ENCODE results near the gene FAM89B. TPM values are rescaled to one million over a fixed set of nuclear protein-coding genes. Genes with fewer than 3 reads are reported as not detected.

The FAM89B gene
- polyA plus RNA-seq, 1 donor = 37.3 TPM

DNA sequence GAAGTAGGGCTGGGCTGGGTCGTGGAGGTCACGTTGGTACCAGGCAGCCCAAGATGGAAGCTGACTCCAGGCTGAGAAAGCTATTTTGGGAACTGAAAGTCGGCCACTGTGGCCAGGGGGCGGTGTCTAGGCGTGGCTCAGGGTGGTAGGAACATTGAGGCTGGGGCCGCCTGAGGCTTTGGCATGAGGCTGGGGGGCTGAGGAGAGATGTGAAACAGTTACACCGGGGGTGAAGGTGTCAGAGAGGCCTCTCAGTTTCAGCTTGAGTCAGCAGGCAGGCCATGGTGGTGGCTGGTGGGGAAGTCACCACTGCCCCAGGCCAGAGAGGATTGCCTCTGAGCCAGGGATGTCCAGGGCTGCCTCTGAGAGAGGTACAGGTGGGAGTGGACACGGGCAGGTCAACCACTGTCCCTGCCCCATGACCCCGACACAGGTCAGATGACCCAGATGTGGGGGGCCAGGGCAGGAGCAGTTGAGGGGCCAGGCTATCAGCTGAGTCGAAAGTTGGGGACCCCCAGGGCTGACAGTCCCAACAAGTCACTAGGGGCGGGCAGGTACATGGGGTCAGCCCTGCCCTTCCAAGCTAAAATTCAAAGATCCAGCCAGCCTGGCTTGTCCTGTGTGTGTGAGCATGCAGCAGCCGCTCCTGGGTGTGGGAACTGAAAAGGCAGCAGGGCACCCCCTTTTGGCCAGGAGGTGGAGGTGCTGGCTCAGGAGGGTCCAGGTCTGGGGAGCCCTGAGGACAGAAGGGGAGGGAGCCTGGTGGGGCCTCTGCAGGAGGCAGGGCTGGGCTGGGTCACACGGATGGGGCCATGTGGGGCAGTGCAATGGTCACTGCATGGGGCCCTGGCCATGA is 16.1 kb downstream of the FAM89B start:
- no peak for DNase-seq (ENCODE audit: low read depth)

GRCh38 chr11:65589444-65590239 is 17.3 kb downstream of the FAM89B start:
- no peak for DNase-seq (ENCODE audit: low read depth)

DNA sequence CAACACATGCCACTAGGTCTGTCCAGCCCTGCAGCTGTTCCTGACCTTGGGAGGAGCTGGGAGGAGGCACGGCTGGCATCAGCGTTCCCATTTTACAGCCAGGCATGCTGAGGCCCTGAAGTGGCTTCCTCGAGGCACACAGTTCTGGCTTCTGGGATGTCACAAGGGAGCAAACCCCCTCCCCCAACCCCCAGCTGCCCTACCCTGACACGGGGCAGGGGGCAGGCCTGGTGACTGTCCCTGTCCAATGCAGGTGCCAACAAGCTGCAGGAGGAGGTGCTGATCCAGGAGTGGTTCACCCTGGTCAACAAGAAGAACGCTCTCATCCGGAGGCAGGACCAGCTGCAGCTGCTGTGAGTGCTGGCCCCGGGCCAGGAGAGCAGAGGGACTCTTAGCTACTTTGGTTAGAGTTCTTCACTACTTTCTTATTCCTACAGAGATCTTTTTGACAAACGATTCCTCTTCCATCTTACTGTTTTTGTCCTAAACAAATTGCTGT is 18.0 kb downstream of the FAM89B start:
- DNase-seq (ENCODE audit: low read depth) = no peak

DNA sequence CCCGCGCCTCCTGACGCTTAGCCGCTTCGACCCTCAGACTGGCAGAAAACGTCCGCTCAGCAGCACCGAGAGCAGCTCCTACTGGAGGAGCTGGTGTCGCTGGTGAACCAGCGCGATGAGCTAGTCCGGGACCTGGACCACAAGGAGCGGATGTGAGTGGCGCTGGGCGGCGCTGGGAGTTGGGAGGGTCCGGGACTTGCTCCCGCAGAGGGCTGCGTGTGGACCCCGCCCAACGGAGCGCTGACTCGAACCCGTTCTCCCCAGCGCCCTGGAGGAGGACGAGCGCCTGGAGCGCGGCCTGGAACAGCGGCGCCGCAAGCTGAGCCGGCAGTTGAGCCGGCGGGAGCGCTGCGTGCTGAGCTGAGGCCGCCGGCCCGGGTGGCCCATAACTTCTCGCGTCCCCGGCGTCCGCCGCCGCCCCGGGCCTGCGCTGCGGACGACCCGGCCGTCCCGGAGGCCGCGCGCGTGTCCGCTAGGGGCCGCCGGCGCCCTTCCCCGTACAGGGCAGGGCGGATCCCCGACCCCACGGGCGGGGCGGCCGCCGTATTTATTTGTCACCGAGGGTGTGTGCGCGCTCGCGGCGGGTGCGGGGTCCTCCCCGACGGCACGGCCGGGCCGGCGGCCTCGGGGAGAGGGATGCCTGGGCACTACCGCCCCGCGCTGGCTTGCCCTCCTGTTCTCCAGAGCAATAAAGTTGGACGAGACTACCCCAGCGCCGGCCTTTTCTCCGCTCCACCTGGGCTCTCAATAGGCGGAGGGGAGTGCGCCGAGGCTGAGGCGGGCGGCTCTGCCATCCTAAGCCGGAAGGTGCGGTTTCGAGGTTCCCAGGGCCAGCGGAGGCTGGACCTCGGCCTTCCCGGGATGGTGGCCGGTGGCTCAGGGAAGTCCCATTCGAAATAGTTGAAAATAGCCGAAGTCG is 19.9 kb downstream of the FAM89B start:
- DNase-seq (ENCODE audit: low read depth) = no peak

- no peak for DNase-seq (ENCODE audit: low read depth)
Observed at GRCh38 chr11:65592858-65593517, 20.6 kb downstream of the FAM89B start.

GRCh38 chr11:65593518-65594414 is 21.4 kb downstream of the FAM89B start:
- no peak for DNase-seq (ENCODE audit: low read depth)

DNA sequence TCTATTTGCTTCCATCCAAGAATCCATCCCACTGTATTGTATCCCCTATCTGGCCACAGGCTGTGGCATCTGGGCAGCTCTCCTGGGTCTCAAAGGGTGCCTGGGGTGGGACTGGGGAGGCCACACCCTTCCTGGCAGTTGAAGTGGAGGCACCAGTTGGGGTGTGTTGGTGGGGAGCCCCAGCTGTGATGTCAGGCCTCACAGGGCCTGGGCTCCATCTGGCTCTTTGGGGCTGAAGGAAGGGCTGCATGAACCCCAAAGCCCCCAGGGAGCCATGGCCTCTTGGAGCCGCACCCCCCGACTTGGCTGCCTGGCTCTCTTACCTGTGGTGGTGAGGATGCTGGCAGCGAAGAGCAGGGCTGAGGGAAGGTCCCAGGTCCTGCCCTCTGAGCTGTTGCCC is 22.8 kb downstream of the FAM89B start:
- DNase-seq (ENCODE audit: low read depth) = no peak

DNA sequence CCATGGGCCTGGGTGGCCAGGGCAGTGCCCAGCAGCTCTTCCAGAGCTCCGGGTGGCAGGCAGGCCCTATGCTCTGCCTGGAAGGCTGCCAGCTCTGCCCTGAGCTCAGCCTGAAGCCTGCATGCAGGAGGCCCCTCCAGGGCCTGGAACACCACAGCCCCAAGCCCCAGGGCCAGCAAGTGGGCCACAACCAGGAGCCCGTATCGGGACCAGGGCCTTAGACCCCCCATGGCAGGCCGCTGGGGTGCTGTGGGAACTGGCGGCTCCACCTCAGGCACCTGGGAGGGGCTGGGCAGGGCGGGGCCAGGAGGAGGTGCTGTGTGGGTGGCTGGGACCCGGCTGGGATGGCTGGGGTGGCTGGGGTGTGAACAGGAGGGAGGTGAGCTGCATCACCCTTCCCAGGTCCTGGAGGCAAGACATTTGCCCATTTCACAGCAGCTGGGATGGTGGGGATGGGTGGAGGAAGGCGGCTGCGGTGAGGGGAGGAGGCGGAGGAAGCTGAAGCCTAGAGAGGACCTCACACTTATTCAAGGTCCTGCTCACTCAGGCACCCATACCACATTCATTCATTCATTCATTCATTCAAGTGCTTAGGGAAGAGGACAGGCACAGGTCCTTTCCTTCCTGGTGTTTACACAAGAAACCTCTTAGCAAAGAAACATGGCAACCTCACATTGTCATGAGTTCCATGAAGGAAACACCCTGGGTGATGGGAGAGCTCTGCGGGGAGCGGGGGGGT is 23.4 kb downstream of the FAM89B start, which contains the start of gene KCNK7:
Gene KCNK7, minus strand, starts transcription at position 258 of the 739 bp plus-strand sequence. Its CDS starts 28 bp downstream, at position 230.
- no peak for DNase-seq (ENCODE audit: low read depth)

DNA sequence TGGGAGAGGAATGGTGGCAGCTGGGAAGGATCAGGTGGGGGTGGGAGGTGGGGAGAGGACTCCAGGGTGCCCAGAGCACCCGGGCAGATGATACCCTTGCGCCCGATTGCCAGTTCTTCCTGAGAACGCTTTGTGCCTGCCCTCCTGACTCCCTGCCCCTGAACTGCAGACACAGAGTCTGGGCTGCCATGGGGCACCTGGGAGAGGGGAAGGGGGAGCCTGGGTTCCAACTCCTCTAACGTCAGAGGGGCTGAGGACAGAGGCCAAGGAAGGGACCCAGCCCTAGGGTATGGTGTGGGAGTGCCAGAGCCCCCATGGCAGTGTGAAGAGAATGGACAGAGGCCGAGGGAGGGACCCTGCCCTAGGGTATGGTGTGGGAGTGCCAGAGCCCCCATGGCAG is 24.2 kb downstream of the FAM89B start:
- DNase-seq (ENCODE audit: low read depth) = no peak

DNA sequence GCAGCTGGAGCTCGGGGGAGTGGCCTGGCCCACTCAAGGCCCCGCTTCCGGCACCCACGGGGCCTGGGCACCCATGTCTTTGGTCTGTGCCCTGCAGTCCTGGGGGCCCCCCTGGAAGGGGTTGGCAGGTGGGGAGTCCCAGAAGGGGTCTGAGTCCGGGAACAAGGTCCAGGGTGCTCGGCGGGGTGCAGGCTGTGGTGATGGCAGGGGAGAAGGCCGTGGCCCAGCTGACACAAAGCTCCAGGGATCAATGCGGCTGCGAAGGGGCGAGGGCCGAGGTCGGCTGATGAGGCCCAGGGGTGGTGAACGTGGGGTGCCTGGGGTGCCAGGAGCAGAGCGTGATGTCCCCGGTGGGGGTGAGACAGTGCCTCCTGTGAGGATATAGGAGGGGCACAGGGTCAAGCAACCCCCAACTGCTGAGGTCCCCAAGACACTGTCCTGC is 25.9 kb downstream of the FAM89B start:
- DNase-seq (ENCODE audit: low read depth) = no peak

- DNase-seq (ENCODE audit: low read depth) = no peak
Observed at GRCh38 chr11:65599216-65599954, 27.0 kb downstream of the FAM89B start.

- DNase-seq (ENCODE audit: low read depth) = no peak
Observed at GRCh38 chr11:65599955-65600246, 27.6 kb downstream of the FAM89B start.

DNA sequence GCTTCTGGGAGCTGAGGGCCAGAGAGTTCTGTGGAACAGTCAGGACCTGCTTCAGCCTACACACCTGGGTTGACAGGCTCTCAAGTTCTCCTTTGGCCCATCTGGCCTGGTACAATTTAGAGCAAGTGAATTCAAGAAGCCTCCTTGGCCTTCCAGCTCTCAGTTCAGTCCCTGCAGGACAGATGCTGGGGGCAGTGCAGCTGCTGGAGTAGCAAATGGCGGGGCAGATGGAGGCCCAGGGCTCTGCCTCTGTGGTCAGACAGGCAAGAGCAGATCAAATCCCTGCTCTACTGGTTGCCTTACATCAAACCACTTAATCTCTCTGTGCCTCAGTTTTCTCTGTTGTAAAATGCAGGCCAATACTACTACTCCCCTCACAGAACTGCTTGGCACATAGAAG is 31.9 kb downstream of the FAM89B start:
- no peak for DNase-seq (ENCODE audit: low read depth)

- DNase-seq (ENCODE audit: low read depth) = peak; percentile 72
Observed at GRCh38 chr11:65606876-65607613, 34.7 kb downstream of the FAM89B start.

DNA sequence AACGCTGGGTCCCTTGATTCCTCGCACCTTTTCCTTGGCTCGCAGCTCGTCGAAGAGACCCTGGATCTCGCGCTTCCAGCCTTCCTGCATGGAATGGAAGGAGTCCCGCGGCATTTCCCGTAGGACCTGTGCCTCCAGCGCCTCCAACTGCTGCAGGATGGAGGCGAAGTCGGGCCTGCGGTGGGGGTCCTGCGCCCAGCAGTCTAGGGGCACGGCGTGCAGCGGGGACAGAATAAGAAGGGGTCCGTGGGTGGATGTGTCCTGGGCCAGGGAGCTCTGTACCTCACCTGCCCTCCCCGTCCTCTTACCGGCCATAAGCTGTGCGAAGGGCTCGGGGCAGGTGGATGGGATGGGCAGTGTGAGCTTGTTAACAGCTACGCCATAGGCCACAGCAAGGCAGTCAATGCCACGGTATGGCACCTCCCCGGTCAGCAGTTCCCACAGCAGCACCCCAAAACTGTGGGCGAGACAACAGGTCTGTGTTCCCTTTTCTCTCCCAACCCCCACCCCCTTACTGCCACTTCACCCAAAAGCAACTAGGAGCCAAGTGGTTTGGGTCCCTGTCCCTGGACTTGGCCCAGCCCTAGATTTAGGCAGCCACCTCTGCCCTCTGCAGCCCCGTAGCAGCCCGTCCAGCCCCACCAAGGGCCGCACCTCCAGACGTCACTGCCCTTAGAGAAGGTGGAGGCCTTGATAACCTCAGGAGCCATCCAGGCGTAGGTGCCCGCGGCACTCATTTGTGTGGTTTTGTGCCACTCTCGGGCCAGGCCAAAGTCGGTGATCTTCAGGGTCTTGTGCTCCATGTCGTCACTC is 35.5 kb downstream of the FAM89B start:
- DNase-seq (ENCODE audit: low read depth) = no peak

- no peak for DNase-seq (ENCODE audit: low read depth)
Observed at GRCh38 chr11:65609229-65609628, 36.9 kb downstream of the FAM89B start.

- DNase-seq (ENCODE audit: low read depth) = no peak
Observed at GRCh38 chr11:65609665-65610064, 37.3 kb downstream of the FAM89B start.

All from forelimb muscle (tissue), 1 donor.